Kidney epithelial cell (primary cell): ENCODE data around the gene CCDC73. TPM values are rescaled to one million over a fixed set of nuclear protein-coding genes. Genes with fewer than 3 reads are reported as not detected.

Experiments
- DNase-seq: peaks from one replicate; pipeline ENCODE4 v3.0.0-alpha.2; 2010; ENCODE audit warnings: low read depth
- H3K27me3 ChIP-seq: 2 replicates; pipeline ENCODE4 v1.6.0; 2011; ENCODE audit warnings: low read length; ENCODE audit not compliant: control insufficient read depth, insufficient read depth
- H3K36me3 ChIP-seq: 2 replicates; pipeline ENCODE4 v1.5.1; 2011; ENCODE audit warnings: low read length; ENCODE audit not compliant: control insufficient read depth, insufficient read depth
- H3K4me3 ChIP-seq: 2 replicates; pipeline ENCODE4 v1.5.1; 2011; ENCODE audit warnings: low read depth, mild to moderate bottlenecking, control low read depth, low read length
- CTCF ChIP-seq: IDR thresholded peaks from 2 replicates; pipeline ENCODE4 v1.5.1; 2011; ENCODE audit warnings: mild to moderate bottlenecking, moderate library complexity, low read length, control low read depth, inconsistent platforms; ENCODE audit not compliant: insufficient read depth, poor library complexity, severe bottlenecking
- total RNA-seq: library from RNA; depleted of rRNA; stranded (reverse); fragments of >200 nt; gene quantifications from 2 replicates; pipeline ENCODE4 v1.2.3, GENCODE V29; 2015

CCDC73 gene
- total RNA-seq, 1 donor from 2014 or later: not detected

- TF ChIP-seq CTCF: no peak
- DNase-seq: no peak
- no peak overlapping the region for H3K4me3 ChIP-seq
- no peaks in the 10 kb centered on the region for H3K27me3 ChIP-seq
- H3K36me3 ChIP-seq: no peaks in the 10 kb centered on the region
These were observed 24.7 kb upstream of the CCDC73 start for GRCh38 chr11:32819187-32819586.

DNA sequence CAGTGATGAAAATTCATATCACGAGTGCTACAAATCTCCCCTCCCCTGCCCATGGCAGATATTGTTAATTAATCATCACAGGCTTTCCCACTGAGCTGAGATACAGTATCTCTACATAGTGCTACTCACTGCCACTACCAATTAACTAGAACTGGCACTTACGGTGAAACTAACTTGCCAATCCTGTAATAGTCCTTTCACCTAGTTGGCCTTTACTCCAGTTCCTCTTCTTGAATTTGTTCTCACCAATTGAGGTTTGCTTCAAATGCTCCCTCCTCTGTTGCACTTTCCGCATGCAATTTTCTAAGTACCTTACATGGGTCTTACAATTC lies 23.4 kb upstream of the CCDC73 start:
- Histone ChIP-seq H3K27me3 (no peaks in the 10 kb centered on the region), H3K4me3 (no peak overlapping the region), H3K36me3 (no peaks in the 10 kb centered on the region)
- no peak for DNase-seq
- TF ChIP-seq CTCF: no peak

GRCh38 chr11:32817181-32817851 lies 22.9 kb upstream of the CCDC73 start:
- Histone ChIP-seq H3K27me3 (no peaks in the 10 kb centered on the region), H3K36me3 (no peaks in the 10 kb centered on the region), H3K4me3 (no peak overlapping the region)
- no peak for TF ChIP-seq CTCF
- no peak for DNase-seq

DNA sequence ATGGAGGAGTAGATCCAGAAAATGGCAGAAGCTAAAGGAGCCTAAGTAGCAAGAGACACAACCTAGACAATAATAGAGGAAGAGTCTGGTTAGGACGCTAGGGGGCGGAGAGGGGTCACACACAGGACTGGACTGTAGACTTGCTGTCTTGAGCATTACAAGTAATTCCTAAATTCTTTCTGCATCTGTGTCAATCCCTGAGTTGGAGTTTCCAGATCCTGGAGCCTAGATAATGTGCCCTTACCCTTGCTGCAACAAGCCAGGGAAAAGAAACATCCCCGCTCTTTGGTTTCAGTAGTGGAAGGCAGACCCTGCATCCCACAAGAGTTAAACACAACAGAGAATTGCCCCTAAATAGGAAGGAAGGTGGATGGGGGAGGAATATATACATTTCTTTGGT lies 14.9 kb upstream of the CCDC73 start:
- no peaks in the 10 kb centered on the region for H3K36me3 ChIP-seq
- no peak for DNase-seq
- no peak overlapping the region for H3K4me3 ChIP-seq
- peak; percentile 93 for TF ChIP-seq CTCF
- no peaks in the 10 kb centered on the region for H3K27me3 ChIP-seq

DNA sequence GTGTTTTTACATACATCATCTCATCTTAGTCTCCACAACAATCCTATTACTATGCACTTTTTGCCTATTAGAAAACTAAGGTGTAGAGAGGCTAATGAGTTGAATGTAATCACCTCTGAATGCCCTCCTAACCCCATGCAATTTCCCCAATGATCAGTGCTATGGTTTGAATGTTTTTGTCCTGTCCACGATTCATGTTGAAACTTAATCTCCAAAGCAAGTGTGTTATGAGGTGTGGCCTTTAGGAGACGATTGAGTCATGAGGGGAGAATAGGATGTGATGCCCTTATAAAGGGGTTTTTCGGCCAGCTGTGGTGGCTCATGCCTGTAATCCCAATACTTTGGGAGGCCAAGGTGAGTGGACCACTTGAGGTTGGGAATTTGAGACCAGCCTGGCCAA lies 2.0 kb upstream of the CCDC73 start:
- DNase-seq: no peak
- TF ChIP-seq CTCF: no peak
- H3K4me3 ChIP-seq: no peak overlapping the region
- H3K27me3 ChIP-seq: no peaks in the 10 kb centered on the region
- H3K36me3 ChIP-seq: no peaks in the 10 kb centered on the region

GRCh38 chr11:32792948-32793475 lies 1.4 kb downstream of the CCDC73 start:
- DNase-seq: peak; percentile 5

More at GRCh38 chr11:32792948-32793475, 1.4 kb downstream of the CCDC73 start:
- Histone ChIP-seq H3K27me3 (no peaks in the 10 kb centered on the region), H3K36me3 (no peaks in the 10 kb centered on the region), H3K4me3 (no peak overlapping the region)
- TF ChIP-seq CTCF: peak; percentile 64
